GM19324 (cell line): Measurements from ENCODE around the gene MRPS2.
"Not testable (repeated sequence)": the region's sequence is repeated elsewhere in the genome, so short reads cannot be mapped to it uniquely, and the experiment has no call there.

ENCODE experiments used
- ATAC-seq: cut with Tn5 transposase; IDR thresholded peaks from one replicate; pipeline ENCODE4 v1.9.1; 2021; ENCODE audit warnings: mild to moderate bottlenecking, moderate library complexity; ENCODE audit not compliant: unreplicated experiment, low FRiP score

The MRPS2 gene

DNA sequence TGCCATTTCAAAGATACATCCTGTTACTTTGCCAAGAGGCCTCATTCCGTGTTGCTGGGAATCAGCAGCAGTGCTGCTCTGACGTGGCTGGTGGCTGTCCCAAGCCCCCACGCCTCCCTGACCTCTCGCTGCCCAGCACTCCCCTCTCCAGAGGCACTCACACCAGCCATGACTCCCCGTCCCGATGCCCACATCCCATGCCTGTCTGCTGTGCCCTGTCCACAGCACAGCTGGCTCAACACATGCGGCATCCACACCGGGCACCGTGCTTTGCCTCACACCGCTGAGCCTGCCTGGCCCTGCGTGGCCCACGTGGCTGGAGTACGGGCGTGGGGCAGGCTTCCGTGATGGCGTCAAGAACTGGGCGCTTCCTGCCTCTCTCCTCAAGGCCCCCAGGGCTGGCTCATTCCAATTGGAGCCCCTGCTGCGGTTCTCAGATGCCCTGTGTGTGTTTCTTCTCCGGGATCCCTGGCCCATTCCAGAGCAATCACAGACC lies 12.9 kb downstream of the MRPS2 start:
- no peak for ATAC-seq

DNA sequence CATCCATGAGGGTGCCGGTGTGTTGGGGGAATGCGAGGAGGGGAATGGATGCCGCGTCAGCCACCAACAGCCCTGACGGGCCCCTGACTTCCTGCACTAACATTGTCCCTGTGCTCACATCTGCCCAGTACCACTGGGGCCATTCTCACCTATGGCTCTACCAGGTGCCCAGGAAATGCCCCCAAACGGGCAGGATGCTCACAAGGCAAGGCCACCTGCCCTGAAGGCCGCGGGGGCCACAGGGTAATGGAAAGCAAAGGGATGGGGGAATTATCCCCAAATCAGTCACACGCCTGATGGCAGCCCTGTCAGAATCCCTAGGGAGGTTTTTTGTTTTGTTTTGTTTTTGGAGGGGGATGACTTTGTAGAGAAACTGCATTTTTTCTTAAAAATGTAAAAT lies 13.4 kb downstream of the MRPS2 start:
- ATAC-seq: not testable (repeated sequence)

- ATAC-seq: no peak
These were observed 14.0 kb downstream of the MRPS2 start for GRCh38 chr9:135514342-135515082.

DNA sequence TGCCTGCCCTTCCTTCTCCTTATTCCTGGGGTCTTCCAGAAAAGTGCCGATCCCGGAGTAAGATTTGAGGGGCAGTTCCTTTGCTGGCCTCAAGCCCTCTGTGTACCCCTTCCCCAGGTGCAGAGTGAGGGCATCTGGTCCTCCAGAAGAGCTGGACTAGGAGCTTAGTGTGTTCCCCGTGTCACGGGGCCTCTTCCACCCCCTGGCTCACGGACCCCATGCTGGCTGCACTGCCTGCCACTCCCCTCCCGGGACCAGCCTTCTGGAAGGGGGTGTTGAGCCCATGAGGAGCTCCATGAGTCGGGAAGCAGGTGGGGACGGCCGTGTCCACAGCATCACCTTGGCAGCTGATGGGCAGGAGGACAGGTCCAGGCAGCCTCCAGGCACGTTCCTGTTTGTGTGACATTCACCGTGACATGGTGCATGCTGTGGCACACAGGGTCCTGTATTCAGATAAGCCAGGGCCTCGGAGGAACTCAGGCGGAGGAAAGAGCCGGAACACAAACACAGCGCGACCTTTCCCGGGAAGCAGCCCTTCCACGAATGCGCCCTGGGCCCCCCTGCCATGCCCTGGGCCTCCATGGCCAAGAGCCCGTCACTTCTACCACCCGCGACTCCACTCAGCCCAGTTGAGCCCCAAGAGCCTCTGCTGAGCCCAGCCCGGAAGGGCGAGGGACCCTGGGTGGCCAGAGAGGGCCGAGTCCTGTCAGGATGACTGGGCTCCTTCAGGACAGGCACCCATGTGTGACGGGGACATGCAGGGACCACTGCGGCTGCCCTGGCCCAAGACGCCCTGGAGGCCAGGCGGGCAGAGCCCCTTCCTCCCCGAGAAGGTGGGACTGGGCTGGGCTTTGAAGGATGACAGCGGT lies 14.8 kb downstream of the MRPS2 start:
- ATAC-seq: no peak

- ATAC-seq: no peak
These were observed 15.8 kb downstream of the MRPS2 start for GRCh38 chr9:135516132-135516860.

DNA sequence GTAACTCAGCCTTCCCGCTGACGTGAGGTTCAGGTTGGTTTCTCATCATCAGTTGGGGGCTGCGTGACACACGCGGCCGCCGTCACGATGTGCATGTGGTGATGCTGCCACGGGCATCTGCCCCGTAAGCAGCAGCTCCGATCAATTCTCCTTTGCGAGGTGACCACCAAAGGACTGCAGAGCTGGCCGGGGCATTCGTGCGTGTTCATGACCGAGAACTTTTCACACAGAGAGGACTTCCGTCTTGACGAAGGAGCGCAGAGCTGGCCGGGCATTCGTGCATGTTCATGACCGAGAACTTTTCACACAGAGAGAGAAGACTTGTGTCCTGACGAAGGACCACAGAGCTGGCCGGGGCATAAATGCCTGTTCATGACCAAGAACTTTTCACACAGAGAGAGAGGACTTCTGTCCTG lies 16.9 kb downstream of the MRPS2 start:
- ATAC-seq: no peak

GRCh38 chr9:135519179-135519971 lies 18.9 kb downstream of the MRPS2 start:
- ATAC-seq: no peak

DNA sequence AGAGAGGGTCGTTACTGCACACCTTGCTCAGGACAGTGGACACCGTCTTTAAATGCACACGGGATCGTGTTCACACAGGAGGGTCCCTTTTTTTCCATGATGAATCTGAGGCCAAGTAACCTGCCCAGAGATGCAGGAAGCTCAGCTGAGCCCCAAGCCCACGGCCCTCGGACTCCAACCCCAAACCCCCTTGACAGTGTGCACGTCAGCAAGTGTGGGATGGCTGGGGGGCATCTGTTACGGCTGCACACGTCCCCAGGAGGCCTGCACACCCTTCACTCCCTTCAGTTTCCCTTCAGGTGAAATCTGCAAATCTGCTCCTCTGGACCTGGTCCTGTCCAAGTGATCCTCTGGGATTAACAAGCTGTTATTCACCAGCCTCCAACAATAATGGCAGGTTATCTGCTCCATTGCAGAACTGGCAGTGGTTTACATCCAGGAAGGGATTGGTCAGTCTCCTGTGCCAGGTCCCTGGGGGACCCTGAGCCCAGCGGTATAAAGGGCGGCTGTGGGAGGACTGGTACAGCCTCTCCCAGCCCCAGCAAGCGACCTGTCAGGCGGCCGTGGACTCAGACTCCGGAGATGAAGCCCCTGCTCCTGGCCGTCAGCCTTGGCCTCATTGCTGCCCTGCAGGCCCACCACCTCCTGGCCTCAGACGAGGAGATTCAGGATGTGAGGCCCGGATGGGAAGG lies 20.6 kb downstream of the MRPS2 start, which contains the start of gene LCN1:
TSS of gene LCN1 (plus strand) at position 525 of the 692 bp plus-strand sequence. CDS start at position 583, 58 bp downstream.
- ATAC-seq: no peak

GRCh38 chr9:135521608-135522095 lies 21.2 kb downstream of the MRPS2 start:
- ATAC-seq: no peak

GRCh38 chr9:135522137-135522877 lies 21.8 kb downstream of the MRPS2 start:
- ATAC-seq: no peak

GRCh38 chr9:135522931-135523330 lies 22.4 kb downstream of the MRPS2 start:
- ATAC-seq: no peak

- ATAC-seq: no peak
These were observed 23.1 kb downstream of the MRPS2 start for GRCh38 chr9:135523521-135524129.

DNA sequence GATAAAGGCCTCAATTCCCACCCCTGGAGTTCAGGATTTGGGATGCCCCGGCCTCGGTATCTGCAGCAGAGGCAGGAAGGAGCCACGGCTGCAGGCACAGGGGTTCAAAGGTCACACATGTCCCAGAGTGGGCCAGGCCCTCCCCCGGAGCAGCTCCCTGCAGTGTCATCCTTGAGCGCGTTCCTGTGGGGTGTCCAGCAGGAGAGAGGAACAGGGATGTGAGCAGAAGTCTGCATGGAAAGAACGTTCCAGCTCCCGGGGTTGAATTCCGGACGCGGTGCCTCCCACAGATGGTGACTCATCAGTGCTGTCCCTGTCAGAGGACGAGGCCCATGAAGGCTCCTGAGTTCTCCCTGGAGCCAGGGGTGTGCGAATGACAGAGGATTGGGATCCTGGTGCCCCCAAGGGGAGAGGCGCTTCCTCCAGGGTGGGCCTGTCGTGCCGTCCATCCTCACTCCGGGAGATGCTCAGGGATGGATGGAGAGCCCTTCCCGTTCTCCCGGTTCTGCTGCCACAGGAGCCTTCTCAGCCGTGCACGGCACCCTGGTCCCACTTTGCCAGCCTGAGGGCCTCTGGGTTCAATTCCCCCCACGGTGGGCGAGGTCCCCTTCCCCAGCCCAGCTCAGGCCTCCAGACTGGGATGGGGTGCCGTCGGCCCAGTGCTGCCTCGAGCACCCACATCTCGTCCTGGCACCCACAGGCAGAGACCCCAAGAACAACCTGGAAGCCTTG lies 23.8 kb downstream of the MRPS2 start:
- ATAC-seq: no peak

- ATAC-seq: no peak
These were observed 25.0 kb downstream of the MRPS2 start for GRCh38 chr9:135525241-135526088.

GRCh38 chr9:135526089-135526729 lies 25.7 kb downstream of the MRPS2 start:
- ATAC-seq: no peak
